ENCODE measurements around the gene TUT1.

The TUT1 gene

DNA sequence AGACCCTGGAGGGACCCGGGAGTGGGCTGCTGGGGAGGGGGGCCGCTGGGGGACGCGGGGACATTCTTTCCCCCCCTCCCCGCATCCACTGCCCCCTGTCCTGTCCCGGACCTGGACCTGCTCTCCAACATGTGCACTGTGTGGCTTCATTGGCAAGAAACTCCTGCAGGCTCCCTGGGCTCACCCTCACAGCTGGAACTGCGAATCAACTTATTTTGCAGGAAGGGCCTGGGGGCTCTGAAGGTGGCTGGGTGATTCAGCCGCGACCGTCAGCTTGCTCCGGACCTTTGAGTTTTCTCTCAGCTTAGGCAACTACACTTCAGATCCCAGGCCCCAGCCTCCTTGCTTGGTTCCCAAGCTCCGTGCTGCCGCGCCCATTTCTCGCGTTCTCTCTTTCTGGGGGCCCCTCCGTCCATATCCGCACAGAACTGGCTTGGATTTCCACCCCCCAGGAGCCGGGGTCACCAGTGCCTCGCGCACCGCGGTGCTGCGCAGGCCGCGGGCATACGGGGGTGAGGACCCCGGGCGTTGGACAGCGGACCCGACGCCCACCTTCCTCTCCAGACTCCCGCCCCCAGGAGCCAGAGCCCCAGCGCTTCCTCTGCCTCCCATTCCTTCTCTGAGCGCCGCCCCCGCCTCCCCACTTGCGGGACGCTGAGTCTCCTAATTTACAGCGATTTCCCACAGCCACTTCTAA, 44.2 kb downstream of the TUT1 start:
- DNase-seq, result no peak
- H3K36me3 ChIP-seq, result no peaks in the 10 kb centered on the region
- peaks cover 34% of the 10 kb centered on the region for H3K27me3 ChIP-seq (ENCODE audit: insufficient read depth, low read depth, severe bottlenecking)
- no peak overlapping the region for H3K27ac ChIP-seq
- no peaks in the 10 kb centered on the region for H3K9me3 ChIP-seq (ENCODE audit: severe bottlenecking)
- H3K4me3 ChIP-seq (ENCODE audit: low read depth, low read length), result no peak overlapping the region
- TF ChIP-seq, protein P1, sequence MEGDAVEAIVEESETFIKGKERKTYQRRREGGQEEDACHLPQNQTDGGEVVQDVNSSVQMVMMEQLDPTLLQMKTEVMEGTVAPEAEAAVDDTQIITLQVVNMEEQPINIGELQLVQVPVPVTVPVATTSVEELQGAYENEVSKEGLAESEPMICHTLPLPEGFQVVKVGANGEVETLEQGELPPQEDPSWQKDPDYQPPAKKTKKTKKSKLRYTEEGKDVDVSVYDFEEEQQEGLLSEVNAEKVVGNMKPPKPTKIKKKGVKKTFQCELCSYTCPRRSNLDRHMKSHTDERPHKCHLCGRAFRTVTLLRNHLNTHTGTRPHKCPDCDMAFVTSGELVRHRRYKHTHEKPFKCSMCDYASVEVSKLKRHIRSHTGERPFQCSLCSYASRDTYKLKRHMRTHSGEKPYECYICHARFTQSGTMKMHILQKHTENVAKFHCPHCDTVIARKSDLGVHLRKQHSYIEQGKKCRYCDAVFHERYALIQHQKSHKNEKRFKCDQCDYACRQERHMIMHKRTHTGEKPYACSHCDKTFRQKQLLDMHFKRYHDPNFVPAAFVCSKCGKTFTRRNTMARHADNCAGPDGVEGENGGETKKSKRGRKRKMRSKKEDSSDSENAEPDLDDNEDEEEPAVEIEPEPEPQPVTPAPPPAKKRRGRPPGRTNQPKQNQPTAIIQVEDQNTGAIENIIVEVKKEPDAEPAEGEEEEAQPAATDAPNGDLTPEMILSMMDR (IDR thresholded peaks at IDR 0.05; ENCODE audit: low read depth, low read length), result no peak

DNA sequence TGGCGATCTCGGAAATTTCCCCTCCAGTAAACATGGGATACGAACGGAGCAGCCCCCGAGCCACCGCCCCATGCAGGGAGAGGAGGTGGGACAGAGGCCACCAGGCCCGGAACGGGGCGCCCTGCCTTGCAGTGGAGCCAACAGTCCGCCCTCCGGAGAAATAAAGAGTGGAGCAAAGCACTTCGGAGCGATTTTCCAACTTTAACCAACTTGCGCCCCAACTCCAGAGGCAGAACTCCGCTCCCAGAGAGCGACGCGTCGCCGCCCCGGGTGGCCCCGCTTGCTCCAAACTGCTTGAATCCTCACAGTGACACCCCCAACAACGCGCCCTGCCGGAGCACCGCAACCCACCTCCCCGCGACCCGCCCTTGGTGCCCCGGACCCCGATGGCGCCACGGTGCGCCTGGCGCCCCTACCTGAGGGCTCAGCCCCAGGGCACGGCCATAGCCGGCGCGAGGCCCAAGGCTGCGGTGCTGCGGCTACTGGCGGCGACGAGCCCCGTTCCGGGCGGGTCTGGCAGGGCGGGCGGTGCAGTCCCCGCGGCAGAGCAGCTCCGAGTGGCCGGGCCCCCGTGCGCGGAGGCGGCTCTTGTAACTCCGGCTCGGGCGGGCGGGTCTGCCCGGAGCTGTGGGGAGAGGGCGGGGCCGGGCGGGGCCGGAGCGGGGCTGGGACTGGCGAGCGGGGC, 44.9 kb downstream of the TUT1 start, which contains the start of gene AHNAK:
Gene AHNAK, minus strand, starts transcription at position 563 of the 685 bp plus-strand sequence. CDS start 10,708 bp downstream, outside the sequence.
- Histone ChIP-seq H3K27me3 (ENCODE audit: insufficient read depth, low read depth, severe bottlenecking) (peaks cover 34% of the 10 kb centered on the region), H3K27ac (no peak within 1 kb of the TSS), H3K4me3 (ENCODE audit: low read depth, low read length) (peak within 1 kb of the TSS; percentile 53), H3K36me3 (no peaks in the 10 kb centered on the region), H3K9me3 (ENCODE audit: severe bottlenecking) (no peaks in the 10 kb centered on the region)
- peak; percentile 53 for DNase-seq
- TF ChIP-seq, protein P1 (IDR thresholded peaks at IDR 0.05; ENCODE audit: low read depth, low read length), result no peak

DNA sequence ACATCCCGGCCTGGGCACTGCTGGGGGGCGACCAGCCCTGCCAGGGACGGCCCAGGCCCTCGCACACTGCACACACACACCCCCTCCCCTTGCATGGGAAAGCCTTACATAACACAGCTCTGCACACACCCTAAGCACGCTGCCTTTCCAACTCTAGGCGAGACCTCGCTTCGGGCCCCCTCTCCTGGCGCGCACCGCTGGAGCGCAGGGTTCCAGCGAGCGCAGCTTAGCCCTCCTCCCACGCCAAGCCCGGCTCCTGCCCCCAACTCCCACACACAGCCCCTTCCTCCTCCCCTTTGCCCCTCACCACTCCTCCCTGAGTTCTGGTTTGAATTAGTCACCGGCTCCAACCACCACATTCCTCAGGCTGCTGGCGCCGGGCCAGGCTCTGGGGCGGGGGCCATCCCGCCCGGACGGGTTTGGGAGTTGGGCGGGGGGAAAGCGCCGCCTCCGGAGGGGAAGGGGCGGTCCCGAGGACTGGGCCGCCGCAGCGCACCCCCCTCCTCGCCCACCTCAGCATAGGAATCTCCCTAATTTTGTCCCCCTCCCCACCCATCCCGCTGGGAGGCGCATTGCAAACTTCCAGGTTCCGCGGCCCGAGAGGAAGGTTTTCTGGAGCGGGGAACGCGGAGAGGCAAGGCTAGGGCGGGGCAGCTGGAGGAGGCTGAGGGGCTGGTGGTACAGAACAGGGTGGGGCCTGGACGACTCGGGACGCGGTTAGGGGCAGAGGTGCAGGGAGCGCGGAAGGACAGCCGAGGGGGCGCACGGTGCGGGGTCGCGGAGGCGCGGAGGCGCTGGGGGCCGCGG, 45.7 kb downstream of the TUT1 start:
- H3K27ac ChIP-seq, result no peak overlapping the region
- H3K9me3 ChIP-seq (ENCODE audit: severe bottlenecking), result no peaks in the 10 kb centered on the region
- TF ChIP-seq, protein P1 (IDR thresholded peaks at IDR 0.05; ENCODE audit: low read depth, low read length), result no peak
- peaks cover 34% of the 10 kb centered on the region for H3K27me3 ChIP-seq (ENCODE audit: insufficient read depth, low read depth, severe bottlenecking)
- peak overlapping the region; percentile 53 for H3K4me3 ChIP-seq (ENCODE audit: low read depth, low read length)
- no peaks in the 10 kb centered on the region for H3K36me3 ChIP-seq
- DNase-seq, result no peak

DNA sequence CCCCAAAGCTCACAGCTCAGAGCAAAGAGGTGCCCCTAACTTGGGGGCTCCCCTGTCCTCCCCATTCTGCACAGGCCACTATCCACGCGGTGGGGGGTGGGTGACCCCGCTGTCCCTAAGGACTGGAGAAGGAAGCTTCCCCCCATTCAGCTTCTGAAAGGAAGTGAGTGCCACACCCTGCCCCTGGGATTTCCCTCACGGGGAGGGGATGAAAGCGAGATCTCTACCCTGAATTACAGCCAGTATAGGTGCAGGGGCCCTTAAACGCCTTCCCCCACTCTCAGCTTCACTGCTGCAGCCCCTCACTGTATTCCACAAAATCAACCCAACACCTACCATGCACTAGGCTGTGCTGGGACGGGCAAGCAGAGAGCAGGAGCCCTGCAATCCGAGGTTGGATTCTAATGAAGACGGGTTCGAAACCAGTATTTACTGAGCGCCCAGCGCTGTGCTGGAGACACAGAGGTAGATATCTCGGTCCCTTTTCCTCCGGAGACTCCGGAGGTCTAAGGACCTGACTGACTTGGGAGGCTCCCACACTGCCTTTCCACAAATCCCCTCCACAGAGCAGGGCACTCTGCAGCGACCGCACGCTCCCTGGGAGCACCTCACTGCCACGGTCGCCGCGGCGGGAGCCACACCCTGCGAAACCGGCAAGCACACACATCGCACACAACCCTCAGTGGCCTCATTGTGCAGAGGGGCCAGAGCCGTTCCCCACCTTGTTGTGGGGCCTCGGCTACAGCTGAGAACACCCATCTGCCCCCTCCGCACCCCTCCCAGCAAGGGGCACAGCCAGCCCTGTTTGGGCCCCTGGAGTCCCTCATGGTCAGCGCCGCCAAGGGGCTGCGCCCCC, 46.5 kb downstream of the TUT1 start:
- Histone ChIP-seq H3K4me3 (ENCODE audit: low read depth, low read length) (peak overlapping the region; percentile 53), H3K9me3 (ENCODE audit: severe bottlenecking) (no peaks in the 10 kb centered on the region), H3K27me3 (ENCODE audit: insufficient read depth, low read depth, severe bottlenecking) (peaks cover 34% of the 10 kb centered on the region), H3K36me3 (no peaks in the 10 kb centered on the region), H3K27ac (no peak overlapping the region)
- TF ChIP-seq, protein P1 (IDR thresholded peaks at IDR 0.05; ENCODE audit: low read depth, low read length), result no peak
- no peak for DNase-seq

DNA sequence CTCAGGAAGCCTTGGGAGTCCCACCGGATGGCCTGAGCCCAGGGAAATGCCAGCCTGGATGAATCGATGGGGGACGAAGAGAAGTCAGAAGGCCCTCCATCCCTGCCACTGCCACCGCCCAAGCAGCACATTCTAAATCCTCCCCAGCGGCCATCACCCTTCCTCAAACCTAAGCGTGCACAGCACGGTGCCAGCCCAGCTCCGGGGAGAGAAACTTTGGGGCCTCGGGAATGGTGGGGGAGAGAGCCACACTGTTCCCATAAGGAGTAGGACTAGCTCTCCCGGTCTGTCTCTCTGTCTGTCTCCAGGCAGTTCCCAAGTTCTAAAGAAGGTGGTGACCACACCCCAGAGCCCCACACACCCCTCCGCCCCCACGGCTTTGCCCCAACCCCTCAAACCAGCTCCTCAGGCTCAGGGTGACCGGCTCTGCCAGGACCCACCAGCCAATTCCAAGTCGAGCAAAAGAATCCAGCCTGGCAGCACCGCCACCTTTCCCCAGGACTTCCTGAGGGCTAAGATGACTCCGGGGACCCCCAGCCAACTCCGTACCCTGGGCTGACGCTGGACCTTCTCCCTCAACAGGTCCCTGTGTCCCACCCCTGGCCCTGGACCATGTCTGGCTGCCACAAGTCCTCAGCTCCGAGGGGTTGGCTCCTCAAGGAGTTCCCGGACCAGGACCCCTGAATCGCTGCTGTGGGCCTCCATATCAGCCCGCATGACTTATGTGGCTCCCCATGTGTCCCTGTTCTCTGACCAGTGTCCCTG, 47.5 kb downstream of the TUT1 start:
- H3K4me3 ChIP-seq (ENCODE audit: low read depth, low read length), result no peak overlapping the region
- H3K9me3 ChIP-seq (ENCODE audit: severe bottlenecking), result no peaks in the 10 kb centered on the region
- H3K27me3 ChIP-seq (ENCODE audit: insufficient read depth, low read depth, severe bottlenecking), result peaks cover 34% of the 10 kb centered on the region
- no peaks in the 10 kb centered on the region for H3K36me3 ChIP-seq
- TF ChIP-seq, protein P1 (IDR thresholded peaks at IDR 0.05; ENCODE audit: low read depth, low read length), result no peak
- DNase-seq, result no peak
- no peak overlapping the region for H3K27ac ChIP-seq

All from WERI-Rb-1 (cell line).